CD4-positive, alpha-beta T cell (primary cell): ENCODE results near the gene IFT43. TPM values are rescaled to one million over a fixed set of nuclear protein-coding genes. Genes with fewer than 3 reads are reported as not detected.

Experiments used
- ATAC-seq: fragments of 200-7000 bp; cut with Tn5 transposase; one replicate; pipeline ENCODE4 v1.10.0; 2022; ENCODE audit warnings: mild to moderate bottlenecking; ENCODE audit not compliant: poor library complexity
- CTCF ChIA-PET: fragments of 350-600 bp; sonication (Branson Sonifier 250); formaldehyde crosslinking; loops from one replicate; lab custom pipeline; 2021; ENCODE audit warnings: antibody characterized with exemption, inconsistent platforms; lab: Charles Lee
- POLR2A ChIA-PET: fragments of 350-600 bp; sonication (Branson Sonifier 250); formaldehyde crosslinking; loops from one replicate; lab custom pipeline; 2021; ENCODE audit warnings: antibody characterized with exemption, inconsistent platforms; lab: Charles Lee
- DNase-seq, 14 experiments: peaks; one replicate each; pipeline ENCODE4 v3.0.0-alpha.2; 2013 to 2020; ENCODE audit warnings: mixed read lengths in 2 of 14
- H3K27ac ChIP-seq, 2 donors: one replicate each; pipeline versions ENCODE4 v1.5.1 to v1.7.0; 2013; ENCODE audit warnings: low read length in 2 of 2, low read depth in 1 of 2, mild to moderate bottlenecking in 1 of 2
- H3K27me3 ChIP-seq, 2 experiments: 1 replicate in 1 of 2; 2 replicates in 1 of 2; pipeline versions ENCODE4 v1.6.1 to v1.7.0; 2013; ENCODE audit warnings: low read length in 2 of 2, control low read depth in 1 of 2, mild to moderate bottlenecking in 1 of 2, moderate library complexity in 1 of 2; ENCODE audit not compliant: insufficient read depth in 2 of 2, control insufficient read depth in 1 of 2
- H3K36me3 ChIP-seq: one replicate; pipeline ENCODE4 v1.6.1; 2013; ENCODE audit warnings: low read length, control low read depth; ENCODE audit not compliant: insufficient read depth
- H3K4me1 ChIP-seq: one replicate; pipeline ENCODE4 v1.6.1; 2013; ENCODE audit warnings: low read length, control low read depth; ENCODE audit not compliant: insufficient read depth
- H3K4me3 ChIP-seq: one replicate; pipeline ENCODE4 v1.5.1; 2013; ENCODE audit warnings: mild to moderate bottlenecking, low read length, moderate library complexity
- H3K9me3 ChIP-seq, 2 experiments: 1 replicate in 1 of 2; 2 replicates in 1 of 2; pipeline versions ENCODE4 v1.6.1 to v1.7.0; 2013; ENCODE audit warnings: low read length in 2 of 2, mild to moderate bottlenecking in 2 of 2, control low read depth in 1 of 2, moderate library complexity in 1 of 2; ENCODE audit not compliant: control insufficient read depth in 1 of 2, insufficient read depth in 1 of 2
- H3K27ac Mint-ChIP-seq: one replicate; pipeline ENCODE4 v1.8.0; 2020; ENCODE audit warnings: mixed read lengths
- H3K27me3 Mint-ChIP-seq: one replicate; pipeline ENCODE4 v1.8.0; 2021; ENCODE audit warnings: mixed read lengths
- H3K36me3 Mint-ChIP-seq: one replicate; pipeline ENCODE4 v1.8.0; 2021; ENCODE audit warnings: low read depth, mixed read lengths
- H3K4me1 Mint-ChIP-seq: one replicate; pipeline ENCODE4 v1.8.0; 2021; ENCODE audit warnings: low read depth, mixed read lengths
- H3K4me3 Mint-ChIP-seq: one replicate; pipeline ENCODE4 v1.8.0; 2020; ENCODE audit warnings: mild to moderate bottlenecking, mixed read lengths
- H3K9me3 Mint-ChIP-seq: one replicate; pipeline ENCODE4 v1.8.0; 2020; ENCODE audit warnings: mixed read lengths
- CTCF ChIP-seq: fragments of 200-600 bp; IDR thresholded peaks from one replicate; pipeline ENCODE4 v1.8.0; 2022; ENCODE audit warnings: antibody characterized with exemption, mild to moderate bottlenecking
- intact Hi-C, 2 experiments: fragments of 100-400 bp; cut with DNase I in 1 of 2; cut with micrococcal nuclease in 1 of 2; formaldehyde crosslinking; loops; one replicate each; pipeline versions ENCODE4 v1.15.1 to v1.9.0; 2023 to 2025; cut with DNase I, micrococcal nuclease
- total RNA-seq, 174 experiments: library from RNA in 2 of 174; stranded (reverse) in 2 of 174; gene quantifications; one replicate each; pipeline ENCODE4 v1.2.3 and lab custom pipeline; 2021 to 2026

IFT43 gene
- total RNA-seq, 2 experiments from 2014 or later, result 10.0 to 11.1 TPM

GRCh38 chr14:75969891-75970290 lies 15.7 kb upstream of the IFT43 start:
- Mint-ChIP-seq H3K36me3 (peaks cover 41% of the 10 kb centered on the region), H3K27me3 (no peaks in the 10 kb centered on the region), H3K27ac (no peak overlapping the region), H3K4me1 (no peaks in the 10 kb centered on the region), H3K4me3 (no peak overlapping the region), H3K9me3 (no peaks in the 10 kb centered on the region)
- Histone ChIP-seq H3K4me3 (no peak overlapping the region), H3K4me1 (no peaks in the 10 kb centered on the region), H3K36me3 (peaks cover 9% of the 10 kb centered on the region), H3K27ac (no peak overlapping the region), H3K9me3 (no peaks in the 10 kb centered on the region), H3K27me3 (no peaks in the 10 kb centered on the region)
- intact Hi-C loops, result no loop called here
- ChIA-PET CTCF (no interaction called here), POLR2A (no interaction called here)
- TF ChIP-seq CTCF, result no peak
- no peak for ATAC-seq
- DNase-seq, result no peak

- H3K4me1 ChIP-seq, result no peaks in the 10 kb centered on the region
- CTCF ChIA-PET, result no interaction called here
- no peaks in the 10 kb centered on the region for H3K4me1 Mint-ChIP-seq
- intact Hi-C loops, result no loop called here
- TF ChIP-seq CTCF, result no peak
- H3K36me3 ChIP-seq, result peaks cover 6% of the 10 kb centered on the region
- POLR2A ChIA-PET, result no interaction called here
- no peak overlapping the region for H3K27ac Mint-ChIP-seq
- no peak for ATAC-seq
- peaks cover 32% of the 10 kb centered on the region for H3K36me3 Mint-ChIP-seq
- H3K9me3 ChIP-seq, result no peaks in the 10 kb centered on the region
- H3K4me3 ChIP-seq, result no peak overlapping the region
- no peak overlapping the region for H3K4me3 Mint-ChIP-seq
- no peaks in the 10 kb centered on the region for H3K27me3 Mint-ChIP-seq
- DNase-seq, result no peak
- H3K27ac ChIP-seq, result no peak overlapping the region
- no peaks in the 10 kb centered on the region for H3K9me3 Mint-ChIP-seq
- H3K27me3 ChIP-seq, result no peaks in the 10 kb centered on the region
Observed at GRCh38 chr14:75970989-75971388, 14.6 kb upstream of the IFT43 start.

- CTCF ChIA-PET, result no interaction called here
Observed at GRCh38 chr14:75971509-75971908, 14.1 kb upstream of the IFT43 start.

More at GRCh38 chr14:75971509-75971908, 14.1 kb upstream of the IFT43 start:
- Histone ChIP-seq H3K27ac (no peak overlapping the region), H3K27me3 (no peaks in the 10 kb centered on the region), H3K4me1 (no peaks in the 10 kb centered on the region), H3K9me3 (no peaks in the 10 kb centered on the region), H3K36me3 (peaks cover 6% of the 10 kb centered on the region), H3K4me3 (no peak overlapping the region)
- Mint-ChIP-seq H3K4me1 (no peaks in the 10 kb centered on the region), H3K4me3 (no peak overlapping the region), H3K27ac (no peak overlapping the region), H3K36me3 (peaks cover 26% of the 10 kb centered on the region), H3K9me3 (no peaks in the 10 kb centered on the region), H3K27me3 (no peaks in the 10 kb centered on the region)
- DNase-seq (no peak), ATAC-seq (no peak)
- intact Hi-C loops, result no loop called here
- TF ChIP-seq CTCF, result no peak
- POLR2A ChIA-PET, result no interaction called here
